ENCODE measurements around the gene TM9SF3.

Gene TM9SF3

DNA sequence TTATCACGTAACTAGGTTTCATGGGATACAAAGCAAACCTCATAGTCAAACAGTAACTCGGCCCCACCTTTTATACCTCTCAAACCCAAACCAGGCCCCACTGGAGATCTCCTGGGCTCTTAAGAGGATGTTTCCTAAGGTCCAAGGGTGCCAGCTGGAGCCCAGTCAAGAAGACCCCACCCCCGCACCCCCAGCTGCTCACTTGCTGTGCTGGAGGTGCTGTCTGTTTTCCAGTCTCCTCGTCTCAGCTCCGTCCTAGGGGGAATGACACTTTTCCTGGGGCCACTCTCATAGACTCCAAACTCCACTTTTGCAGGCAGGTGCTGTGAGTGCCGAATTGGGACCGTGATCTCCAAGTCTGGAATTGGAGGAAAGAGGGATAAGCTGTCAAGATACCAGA is 22.7 kb upstream of the TM9SF3 start:
- no peak overlapping the region for H3K27ac ChIP-seq
- no peaks in the 10 kb centered on the region for H3K4me1 ChIP-seq (ENCODE audit: control insufficient read depth in 1 of 2, insufficient read depth in 1 of 2, low read depth in 1 of 2, low read length in 1 of 2)
- no peak for TF ChIP-seq CTCF (IDR thresholded peaks at IDR 0.05)
- H3K9me3 ChIP-seq, result no peaks in the 10 kb centered on the region
- H3K36me3 ChIP-seq, result peaks cover 97% of the 10 kb centered on the region
- H3K27me3 ChIP-seq, result no peaks in the 10 kb centered on the region
- H3K4me3 ChIP-seq (ENCODE audit: low read depth in 1 of 2, low read length in 1 of 2), result no peak overlapping the region

DNA sequence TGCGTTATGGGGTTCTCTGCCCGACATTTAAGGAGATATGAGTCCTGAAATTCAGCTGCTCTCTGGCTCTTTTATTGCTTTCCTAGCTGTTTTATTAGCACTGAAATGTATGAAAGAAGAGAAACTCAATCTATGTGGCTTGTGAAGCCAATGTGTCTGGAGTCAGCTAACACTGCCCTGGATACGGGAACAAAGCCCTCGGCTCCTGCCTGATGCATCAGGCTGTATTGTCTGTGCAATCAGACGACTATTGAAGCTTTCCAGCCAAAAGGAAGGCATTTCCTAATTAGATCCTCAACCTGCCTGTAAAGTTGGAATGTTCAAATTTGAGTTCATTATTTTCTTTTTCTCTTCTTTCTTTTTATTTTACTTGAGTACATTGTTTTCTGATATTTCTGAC is 22.0 kb upstream of the TM9SF3 start:
- H3K4me1 ChIP-seq (ENCODE audit: control insufficient read depth in 1 of 2, insufficient read depth in 1 of 2, low read depth in 1 of 2, low read length in 1 of 2), result no peaks in the 10 kb centered on the region
- H3K27ac ChIP-seq, result no peak overlapping the region
- peaks cover 97% of the 10 kb centered on the region for H3K36me3 ChIP-seq
- H3K9me3 ChIP-seq, result no peaks in the 10 kb centered on the region
- H3K27me3 ChIP-seq, result no peaks in the 10 kb centered on the region
- TF ChIP-seq CTCF (IDR thresholded peaks at IDR 0.05), result no peak
- H3K4me3 ChIP-seq (ENCODE audit: low read depth in 1 of 2, low read length in 1 of 2), result no peak overlapping the region

- H3K4me3 ChIP-seq (ENCODE audit: low read depth in 1 of 2, low read length in 1 of 2), result no peak overlapping the region
- H3K27ac ChIP-seq, result no peak overlapping the region
- TF ChIP-seq CTCF (IDR thresholded peaks at IDR 0.05), result no peak
- H3K4me1 ChIP-seq (ENCODE audit: control insufficient read depth in 1 of 2, insufficient read depth in 1 of 2, low read depth in 1 of 2, low read length in 1 of 2), result no peaks in the 10 kb centered on the region
- no peaks in the 10 kb centered on the region for H3K27me3 ChIP-seq
- no peaks in the 10 kb centered on the region for H3K9me3 ChIP-seq
- peaks cover 97% of the 10 kb centered on the region for H3K36me3 ChIP-seq
These were observed 21.4 kb upstream of the TM9SF3 start for GRCh38 chr10:96608262-96608661.

DNA sequence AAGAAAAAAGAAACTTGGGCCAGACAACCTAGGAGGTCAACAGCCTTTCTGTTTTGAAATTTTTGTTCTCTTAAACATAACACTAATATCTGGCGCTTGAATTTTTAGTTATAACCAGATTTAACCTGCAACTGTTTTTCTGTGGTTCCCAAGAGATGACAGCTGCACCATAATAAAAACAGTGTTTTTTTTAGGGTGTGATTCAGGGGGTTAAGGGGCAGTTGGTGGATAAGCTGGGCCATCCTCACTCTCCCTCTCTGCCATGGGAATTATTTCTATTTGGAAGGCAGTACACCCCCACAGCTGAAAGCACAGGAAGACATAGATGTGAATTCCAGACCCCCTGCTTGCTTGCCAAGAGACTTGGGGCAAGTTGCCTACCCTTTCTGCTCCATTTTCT is 20.1 kb upstream of the TM9SF3 start:
- Histone ChIP-seq H3K4me1 (ENCODE audit: control insufficient read depth in 1 of 2, insufficient read depth in 1 of 2, low read depth in 1 of 2, low read length in 1 of 2) (no peaks in the 10 kb centered on the region), H3K9me3 (no peaks in the 10 kb centered on the region), H3K36me3 (peaks cover 99% of the 10 kb centered on the region), H3K27ac (no peak overlapping the region), H3K4me3 (ENCODE audit: low read depth in 1 of 2, low read length in 1 of 2) (no peak overlapping the region), H3K27me3 (no peaks in the 10 kb centered on the region)
- no peak for TF ChIP-seq CTCF (IDR thresholded peaks at IDR 0.05)

DNA sequence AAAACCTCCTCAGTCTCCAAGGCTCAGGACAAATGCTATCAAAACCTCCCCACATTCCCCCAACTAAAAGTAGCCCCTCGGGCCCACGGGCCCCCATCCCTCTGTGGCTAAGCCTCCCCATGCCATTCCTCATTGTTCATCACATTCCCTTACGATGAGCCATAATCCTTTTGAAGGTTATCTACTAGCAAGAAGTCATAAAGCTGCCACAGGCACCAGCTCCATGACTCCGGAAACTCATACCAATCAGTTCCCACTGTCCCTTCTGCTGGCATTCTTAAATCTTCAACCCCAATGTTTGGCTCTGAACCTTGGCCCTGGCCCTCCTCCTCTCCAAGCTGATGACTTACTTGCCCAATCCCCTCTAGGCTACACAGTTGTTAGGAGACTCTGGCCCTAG is 19.4 kb upstream of the TM9SF3 start:
- H3K9me3 ChIP-seq, result no peaks in the 10 kb centered on the region
- H3K4me1 ChIP-seq (ENCODE audit: control insufficient read depth in 1 of 2, insufficient read depth in 1 of 2, low read depth in 1 of 2, low read length in 1 of 2), result no peaks in the 10 kb centered on the region
- H3K4me3 ChIP-seq (ENCODE audit: low read depth in 1 of 2, low read length in 1 of 2), result no peak overlapping the region
- no peak for TF ChIP-seq CTCF (IDR thresholded peaks at IDR 0.05)
- H3K27me3 ChIP-seq, result no peaks in the 10 kb centered on the region
- no peak overlapping the region for H3K27ac ChIP-seq
- peaks cover 100% of the 10 kb centered on the region for H3K36me3 ChIP-seq

DNA sequence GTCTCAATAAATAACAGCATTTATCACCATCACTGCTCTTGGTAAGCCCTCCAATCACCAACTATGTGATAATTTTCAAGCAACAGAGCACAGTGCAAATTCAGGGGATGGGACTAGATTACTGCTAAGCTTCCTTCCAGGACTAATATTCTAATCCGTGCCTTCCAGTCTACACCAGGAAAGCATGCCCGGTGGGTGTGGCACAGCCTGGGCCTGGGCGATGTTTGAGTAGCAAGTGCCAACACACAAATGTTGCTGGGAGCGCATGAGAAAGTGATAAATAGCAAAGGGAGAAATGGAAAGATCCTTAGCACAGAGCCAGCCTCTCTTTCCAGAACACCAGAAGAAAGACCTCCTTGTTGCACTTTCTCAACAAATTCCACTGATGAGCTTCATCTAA is 13.5 kb upstream of the TM9SF3 start:
- no peak for TF ChIP-seq CTCF (IDR thresholded peaks at IDR 0.05)
- Histone ChIP-seq H3K27me3 (no peaks in the 10 kb centered on the region), H3K9me3 (no peaks in the 10 kb centered on the region), H3K27ac (no peak overlapping the region), H3K4me1 (ENCODE audit: control insufficient read depth in 1 of 2, insufficient read depth in 1 of 2, low read depth in 1 of 2, low read length in 1 of 2) (no peaks in the 10 kb centered on the region), H3K4me3 (ENCODE audit: low read depth in 1 of 2, low read length in 1 of 2) (no peak overlapping the region), H3K36me3 (peaks cover 95% of the 10 kb centered on the region)
